Ishikawa (cell line): Measurements from ENCODE around the gene OSTF1.

Experiments
- CEBPB ChIP-seq: IDR thresholded peaks from 2 replicates; pipeline ENCODE4 v1.6.1; 2012
- CREB1 ChIP-seq: IDR thresholded peaks from 2 replicates; pipeline ENCODE4 v1.6.1; 2012; ENCODE audit warnings: low read depth
- EGR1 ChIP-seq: IDR thresholded peaks from 2 replicates; pipeline ENCODE4 v1.6.1; 2012
- EP300 ChIP-seq: IDR thresholded peaks from 2 replicates; pipeline ENCODE4 v1.6.1; 2012; ENCODE audit warnings: borderline replicate concordance
- MAX ChIP-seq: IDR thresholded peaks from 2 replicates; pipeline ENCODE4 v1.6.1; 2012
- NFIC ChIP-seq: IDR thresholded peaks from 2 replicates; pipeline ENCODE4 v1.6.1; 2012
- RAD21 ChIP-seq: IDR thresholded peaks from 2 replicates; pipeline ENCODE4 v1.6.1; 2012; ENCODE audit warnings: low read depth
- REST ChIP-seq: IDR thresholded peaks from 2 replicates; pipeline ENCODE4 v1.6.1; 2012; ENCODE audit warnings: low read depth, mild to moderate bottlenecking
- TAF1 ChIP-seq: IDR thresholded peaks from 2 replicates; pipeline ENCODE4 v1.6.1; 2012; ENCODE audit warnings: low read depth, mild to moderate bottlenecking
- TEAD4 ChIP-seq: IDR thresholded peaks from 2 replicates; pipeline ENCODE4 v1.6.1; 2012
- USF1 ChIP-seq: IDR thresholded peaks from 2 replicates; pipeline ENCODE4 v1.6.1; 2012
- YY1 ChIP-seq: IDR thresholded peaks from 2 replicates; pipeline ENCODE4 v1.6.1; 2012; ENCODE audit warnings: low read depth

GRCh38 chr9:75175395-75175794 lies 87.1 kb downstream of the OSTF1 start:
- TF ChIP-seq MAX = no peak
- no peak for TF ChIP-seq CEBPB
- TF ChIP-seq RAD21 = no peak
- TF ChIP-seq TAF1 = no peak
- no peak for TF ChIP-seq TEAD4
- no peak for TF ChIP-seq USF1
- no peak for TF ChIP-seq REST
- no peak for TF ChIP-seq CREB1
- no peak for TF ChIP-seq YY1
- no peak for TF ChIP-seq EP300
- no peak for TF ChIP-seq NFIC
- TF ChIP-seq EGR1 = no peak
